HL-60 (cell line): ENCODE results near the gene COL13A1.

Experiments
- DNase-seq, 2 experiments: peaks; one replicate each; pipeline ENCODE4 v3.0.0-alpha.2; 2010 to 2020; ENCODE audit warnings: low read depth in 1 of 2, low spot score in 1 of 2
- H3K27ac ChIP-seq: fragments of 250-450 bp; sonication (Bioruptor Pico); replicated peaks from 2 replicates; pipeline ENCODE4 v1.5.1; 2020; ENCODE audit warnings: mild to moderate bottlenecking, moderate library complexity
- H3K27me3 ChIP-seq: fragments of 250-450 bp; sonication (Bioruptor Pico); 2 replicates; pipeline ENCODE4 v1.5.1; 2021; ENCODE audit warnings: mild to moderate bottlenecking, moderate library complexity; ENCODE audit not compliant: insufficient read depth, poor library complexity, severe bottlenecking
- H3K4me3 ChIP-seq: replicated peaks from 2 replicates; pipeline ENCODE4 v1.5.1; 2011; ENCODE audit warnings: mild to moderate bottlenecking, control low read depth, low read length; ENCODE audit not compliant: insufficient read depth
- GABPA ChIP-seq: IDR thresholded peaks from 2 replicates; pipeline ENCODE4 v1.6.1; 2012; ENCODE audit warnings: low read depth
- POLR2AphosphoS5 ChIP-seq: IDR thresholded peaks from 2 replicates; pipeline ENCODE4 v1.6.1; 2012; ENCODE audit warnings: low read depth
- SPI1 ChIP-seq: IDR thresholded peaks from 2 replicates; pipeline ENCODE4 v1.6.1; 2012; ENCODE audit warnings: low read depth, mild to moderate bottlenecking, borderline replicate concordance
- TF ChIP-seq, protein P1 (sequence below): IDR thresholded peaks from one replicate; pipeline ENCODE4 v1.5.1; 2011; ENCODE audit warnings: low read length, control low read depth, inconsistent platforms; ENCODE audit not compliant: insufficient read depth
- TF ChIP-seq, protein P2 (sequence below): IDR thresholded peaks from 2 replicates; pipeline ENCODE4 v1.6.1; 2012; ENCODE audit warnings: low read depth; ENCODE audit not compliant: insufficient replicate concordance

COL13A1 gene

DNA sequence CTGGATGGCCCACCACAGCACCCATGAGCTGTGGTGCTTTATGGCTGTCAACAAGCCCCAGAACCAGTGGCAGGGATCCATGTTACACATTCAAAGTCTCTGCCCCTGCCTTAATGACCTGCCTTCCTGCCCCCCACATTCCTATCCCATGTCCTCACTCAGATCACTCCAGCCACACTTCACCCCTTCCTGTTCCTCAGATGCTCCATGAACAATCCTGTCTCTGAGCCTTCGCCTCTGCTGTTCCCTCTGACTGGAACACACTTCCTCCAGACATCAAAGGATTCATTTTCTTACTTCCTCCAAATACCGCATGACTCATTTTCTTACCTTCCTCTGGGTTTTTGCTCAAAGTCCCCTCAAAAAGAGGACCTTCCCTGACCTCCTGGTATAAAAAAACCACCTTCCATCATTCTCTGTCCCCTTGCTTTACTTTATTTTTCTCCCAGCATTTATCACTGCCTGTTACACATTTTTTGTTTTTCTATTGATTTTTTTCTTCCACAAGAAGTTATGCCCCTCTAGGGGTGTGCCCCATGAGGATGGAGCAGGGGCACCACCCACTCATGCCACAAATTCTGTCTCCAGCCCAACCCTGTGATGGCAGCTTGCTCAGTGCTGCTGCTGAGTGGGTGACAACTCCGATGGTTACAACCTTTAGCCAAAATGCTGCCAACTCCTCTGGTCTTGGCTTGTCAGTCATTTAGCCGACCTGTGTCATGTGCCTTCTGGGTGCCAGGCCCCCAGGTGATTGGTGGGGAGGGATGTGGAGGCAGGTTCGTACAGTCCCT lies 18.2 kb downstream of the COL13A1 start:
- Histone ChIP-seq H3K4me3 (no peak overlapping the region), H3K27ac (no peak overlapping the region), H3K27me3 (no peaks in the 10 kb centered on the region)
- TF ChIP-seq SPI1: peak; percentile 38; the same call in 1 of the 2 replicates
- TF ChIP-seq, protein P1, sequence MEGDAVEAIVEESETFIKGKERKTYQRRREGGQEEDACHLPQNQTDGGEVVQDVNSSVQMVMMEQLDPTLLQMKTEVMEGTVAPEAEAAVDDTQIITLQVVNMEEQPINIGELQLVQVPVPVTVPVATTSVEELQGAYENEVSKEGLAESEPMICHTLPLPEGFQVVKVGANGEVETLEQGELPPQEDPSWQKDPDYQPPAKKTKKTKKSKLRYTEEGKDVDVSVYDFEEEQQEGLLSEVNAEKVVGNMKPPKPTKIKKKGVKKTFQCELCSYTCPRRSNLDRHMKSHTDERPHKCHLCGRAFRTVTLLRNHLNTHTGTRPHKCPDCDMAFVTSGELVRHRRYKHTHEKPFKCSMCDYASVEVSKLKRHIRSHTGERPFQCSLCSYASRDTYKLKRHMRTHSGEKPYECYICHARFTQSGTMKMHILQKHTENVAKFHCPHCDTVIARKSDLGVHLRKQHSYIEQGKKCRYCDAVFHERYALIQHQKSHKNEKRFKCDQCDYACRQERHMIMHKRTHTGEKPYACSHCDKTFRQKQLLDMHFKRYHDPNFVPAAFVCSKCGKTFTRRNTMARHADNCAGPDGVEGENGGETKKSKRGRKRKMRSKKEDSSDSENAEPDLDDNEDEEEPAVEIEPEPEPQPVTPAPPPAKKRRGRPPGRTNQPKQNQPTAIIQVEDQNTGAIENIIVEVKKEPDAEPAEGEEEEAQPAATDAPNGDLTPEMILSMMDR: no peak
- DNase-seq: peak in 1 of 2 experiments; percentile 18

DNA sequence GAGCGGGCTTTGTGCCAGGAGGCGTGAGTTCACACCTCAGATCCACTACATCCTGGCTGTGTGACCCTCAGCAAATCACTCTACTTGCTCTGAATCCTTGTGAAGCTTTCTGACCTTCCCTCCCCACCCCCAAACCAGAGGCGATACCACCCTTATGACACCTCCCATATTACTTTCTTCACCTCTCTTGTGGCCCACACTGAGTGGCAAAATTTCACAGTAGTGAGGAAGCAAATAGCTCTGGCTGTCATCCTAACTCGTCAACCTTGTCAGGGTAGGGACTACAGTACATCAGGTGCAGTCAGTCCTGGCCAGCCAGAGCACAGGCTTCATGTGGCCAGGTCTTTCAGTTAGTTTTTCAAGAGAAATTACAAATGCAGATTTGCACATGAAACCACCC lies 19.1 kb downstream of the COL13A1 start:
- TF ChIP-seq GABPA (no peak), POLR2AphosphoS5 (no peak)
- TF ChIP-seq, protein P2, sequence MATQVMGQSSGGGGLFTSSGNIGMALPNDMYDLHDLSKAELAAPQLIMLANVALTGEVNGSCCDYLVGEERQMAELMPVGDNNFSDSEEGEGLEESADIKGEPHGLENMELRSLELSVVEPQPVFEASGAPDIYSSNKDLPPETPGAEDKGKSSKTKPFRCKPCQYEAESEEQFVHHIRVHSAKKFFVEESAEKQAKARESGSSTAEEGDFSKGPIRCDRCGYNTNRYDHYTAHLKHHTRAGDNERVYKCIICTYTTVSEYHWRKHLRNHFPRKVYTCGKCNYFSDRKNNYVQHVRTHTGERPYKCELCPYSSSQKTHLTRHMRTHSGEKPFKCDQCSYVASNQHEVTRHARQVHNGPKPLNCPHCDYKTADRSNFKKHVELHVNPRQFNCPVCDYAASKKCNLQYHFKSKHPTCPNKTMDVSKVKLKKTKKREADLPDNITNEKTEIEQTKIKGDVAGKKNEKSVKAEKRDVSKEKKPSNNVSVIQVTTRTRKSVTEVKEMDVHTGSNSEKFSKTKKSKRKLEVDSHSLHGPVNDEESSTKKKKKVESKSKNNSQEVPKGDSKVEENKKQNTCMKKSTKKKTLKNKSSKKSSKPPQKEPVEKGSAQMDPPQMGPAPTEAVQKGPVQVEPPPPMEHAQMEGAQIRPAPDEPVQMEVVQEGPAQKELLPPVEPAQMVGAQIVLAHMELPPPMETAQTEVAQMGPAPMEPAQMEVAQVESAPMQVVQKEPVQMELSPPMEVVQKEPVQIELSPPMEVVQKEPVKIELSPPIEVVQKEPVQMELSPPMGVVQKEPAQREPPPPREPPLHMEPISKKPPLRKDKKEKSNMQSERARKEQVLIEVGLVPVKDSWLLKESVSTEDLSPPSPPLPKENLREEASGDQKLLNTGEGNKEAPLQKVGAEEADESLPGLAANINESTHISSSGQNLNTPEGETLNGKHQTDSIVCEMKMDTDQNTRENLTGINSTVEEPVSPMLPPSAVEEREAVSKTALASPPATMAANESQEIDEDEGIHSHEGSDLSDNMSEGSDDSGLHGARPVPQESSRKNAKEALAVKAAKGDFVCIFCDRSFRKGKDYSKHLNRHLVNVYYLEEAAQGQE: no peak
- no peak for DNase-seq
- H3K27ac ChIP-seq: no peak overlapping the region
- H3K4me3 ChIP-seq: no peak overlapping the region
- no peaks in the 10 kb centered on the region for H3K27me3 ChIP-seq

DNA sequence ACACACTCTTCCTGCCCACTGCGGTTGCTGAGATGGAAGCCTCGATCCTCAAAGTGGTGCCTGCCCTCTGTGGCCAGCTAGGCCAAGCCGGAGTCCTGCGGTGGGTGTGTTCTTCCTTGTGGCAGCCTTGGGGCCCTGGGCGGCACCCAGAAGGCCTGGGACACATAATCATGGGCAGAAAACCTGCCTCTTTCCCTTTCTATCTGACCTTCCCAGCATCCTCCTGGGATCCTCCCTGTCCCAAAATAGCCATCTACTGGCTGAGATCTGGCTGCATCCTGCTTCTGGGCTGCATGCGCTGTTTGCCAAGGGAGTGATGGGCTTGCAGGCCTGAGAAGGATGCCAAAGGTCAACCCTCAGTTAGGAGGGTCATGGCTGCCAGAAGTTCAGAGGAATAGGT lies 23.9 kb downstream of the COL13A1 start:
- H3K4me3 ChIP-seq: no peak overlapping the region
- no peak overlapping the region for H3K27ac ChIP-seq
- no peak for DNase-seq
- no peak for TF ChIP-seq POLR2AphosphoS5
- TF ChIP-seq, protein P2: no peak
- TF ChIP-seq GABPA: no peak
- TF ChIP-seq SPI1: no peak
- TF ChIP-seq, protein P1: no peak
- H3K27me3 ChIP-seq: no peaks in the 10 kb centered on the region

DNA sequence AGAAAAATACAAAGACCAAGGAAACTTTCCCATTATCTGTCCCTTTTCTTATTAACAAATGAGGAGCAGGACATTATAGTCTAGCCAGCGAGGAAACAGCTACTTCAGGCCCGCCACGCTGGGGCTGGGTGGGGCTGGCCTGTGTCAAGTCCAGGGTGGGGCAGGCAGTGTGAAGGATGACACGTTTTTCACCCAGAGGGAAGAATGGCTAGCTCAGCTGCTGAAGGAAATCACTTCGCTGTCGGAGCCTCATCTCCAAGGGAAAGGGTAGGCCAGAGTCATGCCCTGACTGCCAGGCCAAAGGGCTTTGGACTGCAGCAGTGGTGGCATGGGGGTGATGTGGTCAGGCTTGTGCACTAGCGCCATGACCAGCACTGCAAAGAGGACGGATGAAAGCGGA lies 24.4 kb downstream of the COL13A1 start:
- Histone ChIP-seq H3K4me3 (no peak overlapping the region), H3K27ac (no peak overlapping the region), H3K27me3 (no peaks in the 10 kb centered on the region)
- TF ChIP-seq, protein P1: no peak
- TF ChIP-seq SPI1 (no peak), POLR2AphosphoS5 (no peak), GABPA (no peak)
- TF ChIP-seq, protein P2: no peak
- no peak for DNase-seq
